SK-N-SH treated with all-trans-retinoic acid at 6 μM for 48 hours (cell line): ENCODE results near the gene PRDM4.
"Not testable (repeated sequence)": the region's sequence is repeated elsewhere in the genome, so short reads cannot be mapped to it uniquely, and the experiment has no call there.

Experiments
- ARNTL ChIP-seq: fragments of 450-650 bp; formaldehyde crosslinking; IDR thresholded peaks from 2 replicates; pipeline ENCODE4 v1.5.0; 2020; ENCODE audit warnings: low read depth, mild to moderate bottlenecking, moderate library complexity, borderline replicate concordance
- CSRNP3 ChIP-seq: fragments of 250-450 bp; sonication (Bioruptor Pico); IDR thresholded peaks from 2 replicates; pipeline ENCODE4 v1.5.1; 2021; ENCODE audit warnings: mild to moderate bottlenecking, moderate library complexity
- GLIS3 ChIP-seq: fragments of 250-450 bp; sonication (Bioruptor Pico); IDR thresholded peaks from 2 replicates; pipeline ENCODE4 v1.5.0; 2020; ENCODE audit warnings: mild to moderate bottlenecking, moderate library complexity
- PATZ1 ChIP-seq: fragments of 250-450 bp; sonication (Bioruptor Pico); IDR thresholded peaks from 2 replicates; pipeline ENCODE4 v1.8.0; 2020; ENCODE audit warnings: mild to moderate bottlenecking, moderate library complexity, borderline replicate concordance
- SNAI2 ChIP-seq: fragments of 250-450 bp; sonication (Bioruptor Pico); IDR thresholded peaks from 2 replicates; pipeline ENCODE4 v1.5.0; 2020; ENCODE audit warnings: mild to moderate bottlenecking, moderate library complexity
- TCF4 ChIP-seq: fragments of 250-450 bp; sonication (Bioruptor Pico); IDR thresholded peaks from 2 replicates; pipeline ENCODE4 v1.8.0; 2021; ENCODE audit warnings: mild to moderate bottlenecking, moderate library complexity, borderline replicate concordance
- TOX ChIP-seq: fragments of 250-450 bp; sonication (Bioruptor Pico); IDR thresholded peaks from 2 replicates; pipeline ENCODE4 v1.8.0; 2021; ENCODE audit warnings: mild to moderate bottlenecking, moderate library complexity, borderline replicate concordance
- TSHZ2 ChIP-seq: fragments of 250-450 bp; sonication (Bioruptor Pico); IDR thresholded peaks from 2 replicates; pipeline ENCODE4 v1.5.0; 2020; ENCODE audit warnings: mild to moderate bottlenecking, moderate library complexity
- ZC3H10 ChIP-seq: fragments of 250-450 bp; sonication (Bioruptor Pico); IDR thresholded peaks from 2 replicates; pipeline ENCODE4 v1.5.1; 2021; ENCODE audit warnings: mild to moderate bottlenecking, moderate library complexity
- ZFP3 ChIP-seq: fragments of 250-450 bp; sonication (Bioruptor Pico); IDR thresholded peaks from 2 replicates; pipeline ENCODE4 v1.5.0; 2020; ENCODE audit warnings: mild to moderate bottlenecking, moderate library complexity
- ZFP30 ChIP-seq: fragments of 450-650 bp; formaldehyde crosslinking; IDR thresholded peaks from 2 replicates; pipeline ENCODE4 v1.5.0; 2022; ENCODE audit warnings: mild to moderate bottlenecking, moderate library complexity
- ZNF565 ChIP-seq: fragments of 450-650 bp; formaldehyde crosslinking; conservative IDR thresholded peaks from 2 replicates; pipeline ENCODE4 v1.5.0; 2020; ENCODE audit warnings: low read depth, mild to moderate bottlenecking, moderate library complexity
- ZNF70 ChIP-seq: fragments of 450-650 bp; formaldehyde crosslinking; IDR thresholded peaks from 2 replicates; pipeline ENCODE4 v1.5.0; 2020; ENCODE audit warnings: mild to moderate bottlenecking, moderate library complexity
- ZNF8 ChIP-seq: fragments of 450-650 bp; formaldehyde crosslinking; IDR thresholded peaks from 2 replicates; pipeline ENCODE4 v1.5.0; 2020; ENCODE audit warnings: mild to moderate bottlenecking, moderate library complexity

- TF ChIP-seq GLIS3 (CRISPR knock-in tag); ZNF70 (CRISPR knock-in tag); SNAI2; TOX (CRISPR knock-in tag); ZFP3 (CRISPR knock-in tag); TSHZ2; ZC3H10 (CRISPR knock-in tag); ZNF565 (CRISPR knock-in tag); ZFP30; ZNF8 (CRISPR knock-in tag); CSRNP3 (CRISPR knock-in tag); ARNTL (CRISPR knock-in tag); PATZ1 (CRISPR knock-in tag); TCF4: not testable (repeated sequence)
Observed at GRCh38 chr12:107695772-107696171, 65.2 kb downstream of the PRDM4 start.
